ENCODE data around the gene MAJIN.

DNA sequence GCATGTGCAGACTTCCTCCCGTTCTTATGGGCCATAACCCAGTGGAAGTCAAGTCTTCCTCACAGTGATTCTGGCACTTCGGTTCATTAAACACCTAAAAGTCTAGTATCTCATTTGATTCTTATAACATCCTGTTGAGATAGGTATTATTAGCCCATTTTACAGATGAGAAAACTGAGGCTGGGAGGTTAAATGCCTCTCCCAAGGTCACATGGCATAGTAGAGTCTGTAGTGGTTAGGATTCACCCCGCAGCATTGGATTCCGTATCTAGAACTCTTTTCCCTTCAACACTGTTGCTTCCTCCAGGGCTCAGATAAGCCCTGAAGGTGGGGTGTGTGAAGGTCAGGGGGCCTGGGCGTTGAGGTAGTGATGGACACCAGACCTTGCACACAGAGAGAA is 39.6 kb downstream of the MAJIN start:
- TF ChIP-seq, protein P1, sequence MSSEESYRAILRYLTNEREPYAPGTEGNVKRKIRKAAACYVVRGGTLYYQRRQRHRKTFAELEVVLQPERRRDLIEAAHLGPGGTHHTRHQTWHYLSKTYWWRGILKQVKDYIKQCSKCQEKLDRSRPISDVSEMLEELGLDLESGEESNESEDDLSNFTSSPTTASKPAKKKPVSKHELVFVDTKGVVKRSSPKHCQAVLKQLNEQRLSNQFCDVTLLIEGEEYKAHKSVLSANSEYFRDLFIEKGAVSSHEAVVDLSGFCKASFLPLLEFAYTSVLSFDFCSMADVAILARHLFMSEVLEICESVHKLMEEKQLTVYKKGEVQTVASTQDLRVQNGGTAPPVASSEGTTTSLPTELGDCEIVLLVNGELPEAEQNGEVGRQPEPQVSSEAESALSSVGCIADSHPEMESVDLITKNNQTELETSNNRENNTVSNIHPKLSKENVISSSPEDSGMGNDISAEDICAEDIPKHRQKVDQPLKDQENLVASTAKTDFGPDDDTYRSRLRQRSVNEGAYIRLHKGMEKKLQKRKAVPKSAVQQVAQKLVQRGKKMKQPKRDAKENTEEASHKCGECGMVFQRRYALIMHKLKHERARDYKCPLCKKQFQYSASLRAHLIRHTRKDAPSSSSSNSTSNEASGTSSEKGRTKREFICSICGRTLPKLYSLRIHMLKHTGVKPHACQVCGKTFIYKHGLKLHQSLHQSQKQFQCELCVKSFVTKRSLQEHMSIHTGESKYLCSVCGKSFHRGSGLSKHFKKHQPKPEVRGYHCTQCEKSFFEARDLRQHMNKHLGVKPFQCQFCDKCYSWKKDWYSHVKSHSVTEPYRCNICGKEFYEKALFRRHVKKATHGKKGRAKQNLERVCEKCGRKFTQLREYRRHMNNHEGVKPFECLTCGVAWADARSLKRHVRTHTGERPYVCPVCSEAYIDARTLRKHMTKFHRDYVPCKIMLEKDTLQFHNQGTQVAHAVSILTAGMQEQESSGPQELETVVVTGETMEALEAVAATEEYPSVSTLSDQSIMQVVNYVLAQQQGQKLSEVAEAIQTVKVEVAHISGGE (CRISPR knock-in tag; IDR thresholded peaks at IDR 0.05), result no peak
- TF ChIP-seq RAD21 (IDR thresholded peaks at IDR 0.05; ENCODE audit: insufficient read depth, low read depth, low read length) (no peak), CTCF (IDR thresholded peaks at IDR 0.05 in 2 of 3, conservative IDR thresholded peaks at IDR 0.05 in 1 of 3; ENCODE audit: control insufficient read depth in 2 of 3, extremely low read depth in 1 of 3, insufficient read depth in 1 of 3, low read depth in 3 of 3, low read length in 3 of 3) (no peak), RAD51 (IDR thresholded peaks at IDR 0.05) (no peak), FOXK2 (IDR thresholded peaks at IDR 0.05) (no peak), PRDM15 (CRISPR knock-in tag; IDR thresholded peaks at IDR 0.05) (no peak), JUND (IDR thresholded peaks at IDR 0.05; ENCODE audit: low read depth, low read length) (no peak), MTA2 (IDR thresholded peaks at IDR 0.05; ENCODE audit: low read depth) (no peak), HDAC6 (IDR thresholded peaks at IDR 0.05; ENCODE audit: unreplicated experiment) (no peak), POLR2AphosphoS5 (IDR thresholded peaks at IDR 0.05; ENCODE audit: low read length) (no peak)
